K562 (cell line): Measurements from ENCODE around the gene SLC30A1. TPM values are rescaled to one million over a fixed set of nuclear protein-coding genes. Genes with fewer than 3 reads are reported as not detected.

ENCODE experiments used
- CREB1 ChIP-seq, 2 experiments: sonication (generic) in 1 of 2; formaldehyde crosslinking in 1 of 2; IDR thresholded peaks; 2 replicates each; pipeline versions ENCODE4 v1.6.1 to v1.8.0; 2012 to 2022; ENCODE audit warnings: inconsistent platforms in 1 of 2, mild to moderate bottlenecking in 1 of 2, missing genetic modification reagents in 1 of 2, moderate library complexity in 1 of 2
- DIDO1 ChIP-seq: fragments of 450-650 bp; IDR thresholded peaks from 2 replicates; pipeline ENCODE4 v1.6.1; 2016; ENCODE audit warnings: low read depth, missing biosample characterization, missing genetic modification characterization
- HMG20B ChIP-seq: fragments of 250-450 bp; sonication (Bioruptor Pico); IDR thresholded peaks from 2 replicates; pipeline ENCODE4 v1.5.0; 2021; ENCODE audit warnings: mild to moderate bottlenecking
- HNRNPK ChIP-seq: fragments of 200-400 bp; formaldehyde crosslinking; IDR thresholded peaks from one replicate; pipeline ENCODE4 v1.6.1; 2018; ENCODE audit warnings: mild to moderate bottlenecking, low read depth, low read length; ENCODE audit not compliant: poor library complexity, severe bottlenecking
- HNRNPLL ChIP-seq: fragments of 200-400 bp; formaldehyde crosslinking; IDR thresholded peaks from 2 replicates; pipeline ENCODE4 v1.6.1; 2017; ENCODE audit warnings: low read length, low read depth, mild to moderate bottlenecking; ENCODE audit not compliant: poor library complexity, severe bottlenecking
- NELFE ChIP-seq: IDR thresholded peaks from 2 replicates; pipeline ENCODE4 v1.6.1; 2011; ENCODE audit warnings: mild to moderate bottlenecking; ENCODE audit not compliant: insufficient read depth, insufficient read length
- POLR2H ChIP-seq: IDR thresholded peaks from 2 replicates; pipeline ENCODE4 v1.6.1; 2016; ENCODE audit warnings: missing genetic modification characterization, low read depth, mild to moderate bottlenecking, control low read depth, missing compliant biosample characterization, moderate library complexity
- RB1 ChIP-seq: fragments of 450-650 bp; IDR thresholded peaks from 2 replicates; pipeline ENCODE4 v1.6.1; 2017; ENCODE audit warnings: low read depth, mild to moderate bottlenecking
- SP1 ChIP-seq: sonication (generic); formaldehyde crosslinking; IDR thresholded peaks from 2 replicates; pipeline ENCODE4 v1.8.1; 2022; ENCODE audit warnings: mild to moderate bottlenecking, missing genetic modification reagents
- SREBF2 ChIP-seq: sonication (generic); formaldehyde crosslinking; IDR thresholded peaks from 2 replicates; pipeline ENCODE4 v1.4.0; 2020; ENCODE audit warnings: mild to moderate bottlenecking, missing genetic modification reagents
- SUPT5H ChIP-seq: fragments of 450-650 bp; IDR thresholded peaks from 2 replicates; pipeline ENCODE4 v1.6.1; 2016
- TEAD4 ChIP-seq, 2 experiments: sonication (generic) in 1 of 2; formaldehyde crosslinking in 1 of 2; IDR thresholded peaks; 2 replicates each; pipeline versions ENCODE4 v1.6.1 to v1.8.0; 2012 to 2022; ENCODE audit warnings: borderline replicate concordance in 1 of 2, inconsistent platforms in 1 of 2, low read length in 1 of 2, mild to moderate bottlenecking in 1 of 2, missing genetic modification reagents in 1 of 2
- TRIM24 ChIP-seq, 2 experiments: fragments of 450-650 bp; IDR thresholded peaks; 2 replicates each; pipeline ENCODE4 v1.6.1; 2016
- ZNF766 ChIP-seq: fragments of 200-800 bp; sonication (Bioruptor generic); conservative IDR thresholded peaks from 2 replicates; pipeline ENCODE4 v1.6.1; 2016; ENCODE audit warnings: missing genetic modification characterization, missing compliant biosample characterization
- polyA plus RNA-seq, 8 experiments: library from polyadenylated mRNA; depleted of rRNA in 4 of 8; stranded (reverse) in 5 of 8; unstranded in 3 of 8; fragments of >200 nt; fragmentation: Nextera tagmentation in 2 of 8; fragmentation: Illumina TruSeq in 1 of 8; extraction: Ambion mirVana in 2 of 8; extraction: Trizol in 1 of 8; gene quantifications; 2 replicates each; pipeline versions ENCODE4 v1.2.1 to v1.2.3, GENCODE V29; 2011 to 2014; ENCODE audit warnings: inconsistent platforms in 1 of 8, missing spikeins in 1 of 8
- total RNA-seq, 7 experiments: library from RNA; depleted of rRNA in 6 of 7; stranded (reverse); fragments of >200 nt in 6 of 7; fragmentation: Illumina TruSeq in 2 of 7; extraction: Trizol in 2 of 7; gene quantifications; 2 replicates each; pipeline versions ENCODE4 v1.2.1 to v1.2.3, GENCODE V29; 2011 to 2021; ENCODE audit warnings: low replicate concordance in 1 of 7
- TF ChIP-seq, protein P1 (sequence below): fragments of 250-450 bp; sonication (Bioruptor Pico); IDR thresholded peaks from 2 replicates; pipeline ENCODE4 v1.5.1; 2021; ENCODE audit warnings: mild to moderate bottlenecking
- TF ChIP-seq, protein P2 (sequence below), 2 experiments: fragments of 450-650 bp in 1 of 2; sonication (generic) in 1 of 2; formaldehyde crosslinking; conservative IDR thresholded peaks; 2 replicates each; pipeline versions ENCODE4 v1.4.0 to v1.8.1; 2020 to 2022; ENCODE audit warnings: mild to moderate bottlenecking in 1 of 2, missing genetic modification reagents in 1 of 2
- TF ChIP-seq, protein P3 (sequence below): fragments of 450-650 bp; IDR thresholded peaks from 2 replicates; pipeline ENCODE4 v1.7.0; 2016; ENCODE audit warnings: borderline replicate concordance
- TF ChIP-seq, protein P4 (sequence below): fragments of 450-650 bp; conservative IDR thresholded peaks from 2 replicates; pipeline ENCODE4 v1.6.1; 2016; ENCODE audit warnings: missing genetic modification characterization, low read depth, mild to moderate bottlenecking, missing compliant biosample characterization, moderate library complexity
- TF ChIP-seq, protein P5 (sequence below): sonication (generic); formaldehyde crosslinking; IDR thresholded peaks from 2 replicates; pipeline ENCODE4 v1.8.0; 2022; ENCODE audit warnings: missing genetic modification reagents, mild to moderate bottlenecking, borderline replicate concordance

The SLC30A1 gene
- total and polyA plus RNA-seq, 9 of the 15 experiments (the other 6 are each of a cell fraction or from before 2014, with no cell fraction given): 4.1 to 14.4 (median 6.6) TPM

DNA sequence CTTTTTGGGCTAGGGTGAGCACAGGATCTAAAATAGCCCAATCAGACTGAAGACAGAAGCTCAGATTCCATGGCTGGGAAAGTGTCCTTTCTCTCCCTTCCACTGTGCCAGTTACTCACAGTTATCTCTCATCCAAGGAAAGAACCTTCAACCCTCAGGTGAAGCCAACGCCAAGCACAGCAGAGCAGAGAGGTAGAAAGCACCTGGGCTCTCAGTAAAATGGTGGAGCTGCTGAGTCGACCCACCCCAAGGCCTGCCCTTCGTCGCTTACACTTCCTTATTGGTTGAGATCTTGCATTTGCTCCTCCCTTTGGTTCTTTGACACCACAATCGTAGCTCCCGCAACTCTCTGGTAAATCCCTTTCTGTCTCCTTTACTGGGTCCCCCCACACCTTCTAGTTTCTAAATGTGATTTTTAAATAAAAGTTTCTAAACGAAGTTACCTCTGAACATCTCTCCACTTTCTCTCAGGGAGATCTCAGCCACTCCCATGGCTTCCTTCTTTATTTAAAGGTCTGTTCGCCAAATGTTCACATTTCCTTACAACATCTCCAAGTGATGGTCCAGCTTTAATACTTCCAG, 27.5 kb upstream of the SLC30A1 start (continued):
- TF ChIP-seq, protein P1, sequence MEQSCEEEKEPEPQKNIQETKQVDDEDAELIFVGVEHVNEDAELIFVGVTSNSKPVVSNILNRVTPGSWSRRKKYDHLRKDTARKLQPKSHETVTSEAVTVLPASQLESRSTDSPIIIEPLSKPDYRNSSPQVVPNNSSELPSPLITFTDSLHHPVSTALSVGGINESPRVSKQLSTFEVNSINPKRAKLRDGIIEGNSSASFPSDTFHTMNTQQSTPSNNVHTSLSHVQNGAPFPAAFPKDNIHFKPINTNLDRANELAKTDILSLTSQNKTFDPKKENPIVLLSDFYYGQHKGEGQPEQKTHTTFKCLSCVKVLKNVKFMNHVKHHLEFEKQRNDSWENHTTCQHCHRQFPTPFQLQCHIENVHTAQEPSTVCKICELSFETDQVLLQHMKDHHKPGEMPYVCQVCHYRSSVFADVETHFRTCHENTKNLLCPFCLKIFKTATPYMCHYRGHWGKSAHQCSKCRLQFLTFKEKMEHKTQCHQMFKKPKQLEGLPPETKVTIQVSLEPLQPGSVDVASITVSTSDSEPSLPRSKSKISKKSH (CRISPR knock-in tag): no peak
- TF ChIP-seq HMG20B: no peak
- TF ChIP-seq SP1 (CRISPR knock-in tag): 0 out of 2 replicates have a peak, but pooled peaks have one; percentile 13
- TF ChIP-seq SREBF2 (CRISPR knock-in tag): no peak
- TF ChIP-seq, protein P2, sequence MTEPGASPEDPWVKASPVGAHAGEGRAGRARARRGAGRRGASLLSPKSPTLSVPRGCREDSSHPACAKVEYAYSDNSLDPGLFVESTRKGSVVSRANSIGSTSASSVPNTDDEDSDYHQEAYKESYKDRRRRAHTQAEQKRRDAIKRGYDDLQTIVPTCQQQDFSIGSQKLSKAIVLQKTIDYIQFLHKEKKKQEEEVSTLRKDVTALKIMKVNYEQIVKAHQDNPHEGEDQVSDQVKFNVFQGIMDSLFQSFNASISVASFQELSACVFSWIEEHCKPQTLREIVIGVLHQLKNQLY (CRISPR knock-in tag; conservative IDR thresholded peaks at IDR 0.05): 0 out of 4 replicates have a peak, but pooled peaks of 1 of the 2 experiments have one; percentile 60
- TF ChIP-seq, protein P3, sequence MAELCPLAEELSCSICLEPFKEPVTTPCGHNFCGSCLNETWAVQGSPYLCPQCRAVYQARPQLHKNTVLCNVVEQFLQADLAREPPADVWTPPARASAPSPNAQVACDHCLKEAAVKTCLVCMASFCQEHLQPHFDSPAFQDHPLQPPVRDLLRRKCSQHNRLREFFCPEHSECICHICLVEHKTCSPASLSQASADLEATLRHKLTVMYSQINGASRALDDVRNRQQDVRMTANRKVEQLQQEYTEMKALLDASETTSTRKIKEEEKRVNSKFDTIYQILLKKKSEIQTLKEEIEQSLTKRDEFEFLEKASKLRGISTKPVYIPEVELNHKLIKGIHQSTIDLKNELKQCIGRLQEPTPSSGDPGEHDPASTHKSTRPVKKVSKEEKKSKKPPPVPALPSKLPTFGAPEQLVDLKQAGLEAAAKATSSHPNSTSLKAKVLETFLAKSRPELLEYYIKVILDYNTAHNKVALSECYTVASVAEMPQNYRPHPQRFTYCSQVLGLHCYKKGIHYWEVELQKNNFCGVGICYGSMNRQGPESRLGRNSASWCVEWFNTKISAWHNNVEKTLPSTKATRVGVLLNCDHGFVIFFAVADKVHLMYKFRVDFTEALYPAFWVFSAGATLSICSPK: 0 out of 2 replicates have a peak, but pooled peaks have one; percentile 39
- 0 out of 2 replicates have a peak, but pooled peaks have one; percentile 25 for TF ChIP-seq RB1
- no peak for TF ChIP-seq CREB1 (IDR thresholded peaks at IDR 0.05)
- no peak; the same call in 1 of the 2 replicates for TF ChIP-seq CREB1 (CRISPR knock-in tag; IDR thresholded peaks at IDR 0.05)
- TF ChIP-seq POLR2H (tag): peak; percentile 79
- TF ChIP-seq HNRNPLL: peak; percentile 11
- TF ChIP-seq DIDO1 (tag): peak; percentile 48; the same call in 1 of the 2 replicates
- TF ChIP-seq ZNF766 (CRISPR knock-in tag): no peak
- TF ChIP-seq TRIM24 (IDR thresholded peaks at IDR 0.05): no peak
- TF ChIP-seq, protein P4, sequence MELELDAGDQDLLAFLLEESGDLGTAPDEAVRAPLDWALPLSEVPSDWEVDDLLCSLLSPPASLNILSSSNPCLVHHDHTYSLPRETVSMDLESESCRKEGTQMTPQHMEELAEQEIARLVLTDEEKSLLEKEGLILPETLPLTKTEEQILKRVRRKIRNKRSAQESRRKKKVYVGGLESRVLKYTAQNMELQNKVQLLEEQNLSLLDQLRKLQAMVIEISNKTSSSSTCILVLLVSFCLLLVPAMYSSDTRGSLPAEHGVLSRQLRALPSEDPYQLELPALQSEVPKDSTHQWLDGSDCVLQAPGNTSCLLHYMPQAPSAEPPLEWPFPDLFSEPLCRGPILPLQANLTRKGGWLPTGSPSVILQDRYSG (tag): no peak
- peak; percentile 22 for TF ChIP-seq NELFE
- no peak for TF ChIP-seq HNRNPK
- TF ChIP-seq SUPT5H: peak; percentile 85
- TF ChIP-seq TEAD4 (IDR thresholded peaks at IDR 0.05; ENCODE audit: low read length): peak; percentile 36; the same call in 1 of the 2 replicates
- no peak for TF ChIP-seq TEAD4 (CRISPR knock-in tag; IDR thresholded peaks at IDR 0.05; ENCODE audit: borderline replicate concordance)
- TF ChIP-seq, protein P5, sequence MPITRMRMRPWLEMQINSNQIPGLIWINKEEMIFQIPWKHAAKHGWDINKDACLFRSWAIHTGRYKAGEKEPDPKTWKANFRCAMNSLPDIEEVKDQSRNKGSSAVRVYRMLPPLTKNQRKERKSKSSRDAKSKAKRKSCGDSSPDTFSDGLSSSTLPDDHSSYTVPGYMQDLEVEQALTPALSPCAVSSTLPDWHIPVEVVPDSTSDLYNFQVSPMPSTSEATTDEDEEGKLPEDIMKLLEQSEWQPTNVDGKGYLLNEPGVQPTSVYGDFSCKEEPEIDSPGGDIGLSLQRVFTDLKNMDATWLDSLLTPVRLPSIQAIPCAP (CRISPR knock-in tag): no peak
